Measurements from ENCODE around the gene UMPS.

DNA sequence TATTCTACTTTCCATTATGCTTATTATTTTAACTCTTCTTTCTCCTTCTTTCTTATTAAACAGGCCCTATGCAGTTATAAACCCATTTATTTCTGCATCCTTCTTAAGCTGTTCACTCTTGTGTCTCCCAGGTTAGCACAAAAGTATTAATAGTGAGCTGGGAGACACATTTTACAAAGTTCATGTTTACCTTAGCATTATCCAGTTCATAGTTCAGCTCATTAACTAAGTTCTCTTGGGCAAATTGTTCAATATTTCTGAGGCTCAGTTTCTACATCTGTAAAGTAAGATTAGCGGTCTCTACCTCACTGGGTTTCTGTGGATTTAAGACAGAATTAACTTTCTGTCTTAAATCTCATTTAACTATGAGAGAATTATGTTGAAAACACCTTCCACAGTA is 31.2 kb upstream of the UMPS start:
- TF ChIP-seq POLR2A (IDR thresholded peaks at IDR 0.05; ENCODE audit: low read length), result no peak
- TF ChIP-seq GATA1 (IDR thresholded peaks at IDR 0.05; ENCODE audit: low read depth, low read length), result no peak
